Smooth muscle cell (in vitro differentiated cells): Measurements from ENCODE around the gene SMYD3. TPM values are rescaled to one million over a fixed set of nuclear protein-coding genes. Genes with fewer than 3 reads are reported as not detected.
"Not testable (repeated sequence)": the region's sequence is repeated elsewhere in the genome, so short reads cannot be mapped to it uniquely, and the experiment has no call there.

ENCODE experiments used
- DNase-seq: peaks from one replicate; lab custom pipeline; 2025; ENCODE audit not compliant: unreplicated experiment; lab: John Stamatoyannopoulos, UW
- H2AFZ ChIP-seq: fragments of 200-600 bp; sonication (generic); 2 replicates; pipeline ENCODE4 v1.6.0; 2016; ENCODE audit warnings: antibody characterized with exemption, low read depth, mild to moderate bottlenecking
- H3F3A ChIP-seq: fragments of 200-600 bp; sonication (generic); 2 replicates; pipeline ENCODE4 v1.6.0; 2017; ENCODE audit warnings: antibody characterized with exemption, low read depth
- H3K27ac ChIP-seq: fragments of 200-600 bp; sonication (generic); 2 replicates; pipeline ENCODE4 v1.5.1; 2016; ENCODE audit warnings: low read depth, mild to moderate bottlenecking
- H3K27me3 ChIP-seq: fragments of 200-600 bp; sonication (generic); 2 replicates; pipeline ENCODE4 v1.6.1; 2016; ENCODE audit warnings: low read depth, mild to moderate bottlenecking
- H3K36me3 ChIP-seq: fragments of 200-600 bp; sonication (generic); 2 replicates; pipeline ENCODE4 v1.5.1; 2016; ENCODE audit warnings: low read depth
- H3K4me1 ChIP-seq: fragments of 200-600 bp; sonication (generic); 2 replicates; pipeline ENCODE4 v1.5.1; 2016; ENCODE audit warnings: low read depth
- H3K4me2 ChIP-seq: fragments of 200-600 bp; sonication (generic); 2 replicates; pipeline ENCODE4 v1.6.0; 2016; ENCODE audit warnings: mild to moderate bottlenecking
- H3K4me3 ChIP-seq: fragments of 200-600 bp; sonication (generic); 2 replicates; pipeline ENCODE4 v1.5.1; 2016; ENCODE audit warnings: mild to moderate bottlenecking
- H3K79me2 ChIP-seq: fragments of 200-600 bp; sonication (generic); 2 replicates; pipeline ENCODE4 v1.6.0; 2016; ENCODE audit warnings: low read depth, mild to moderate bottlenecking
- H3K9ac ChIP-seq: fragments of 200-600 bp; sonication (generic); 2 replicates; pipeline ENCODE4 v1.6.0; 2016; ENCODE audit warnings: low read depth
- H3K9me3 ChIP-seq: fragments of 200-600 bp; sonication (generic); replicated peaks from 2 replicates; pipeline ENCODE4 v1.5.1; 2016; ENCODE audit warnings: low read depth
- H4K20me1 ChIP-seq: fragments of 200-600 bp; sonication (generic); 2 replicates; pipeline ENCODE4 v1.6.0; 2016; ENCODE audit warnings: low read depth
- WGBS: methylation state at CpG from one replicate; pipeline ENCODE4 v1.1.7; 2016; ENCODE audit warnings: low lambda C conversion rate; 5-methylcytosine and 5-hydroxymethylcytosine counted together
- polyA plus RNA-seq: library from polyadenylated mRNA; unstranded; fragments of >200 nt; fragmentation: Nextera tagmentation; extraction: Ambion mirVana; gene quantifications from 2 replicates; pipeline ENCODE4 v1.2.1, GENCODE V29; 2016
- total RNA-seq: library from RNA; depleted of rRNA; stranded (reverse); fragments of >200 nt; gene quantifications from 2 replicates; pipeline ENCODE4 v1.2.3, GENCODE V29; 2014
- TF ChIP-seq, protein P1 (sequence below): fragments of 200-600 bp; sonication (generic); IDR thresholded peaks from 2 replicates; pipeline ENCODE4 v1.5.1; 2017; ENCODE audit warnings: borderline replicate concordance, mild to moderate bottlenecking, antibody characterized with exemption; ENCODE audit not compliant: insufficient read depth, poor library complexity, severe bottlenecking

SMYD3 gene
- total and polyA plus RNA-seq, 2 experiments from 2014 or later, result 162 to 301 TPM

DNA sequence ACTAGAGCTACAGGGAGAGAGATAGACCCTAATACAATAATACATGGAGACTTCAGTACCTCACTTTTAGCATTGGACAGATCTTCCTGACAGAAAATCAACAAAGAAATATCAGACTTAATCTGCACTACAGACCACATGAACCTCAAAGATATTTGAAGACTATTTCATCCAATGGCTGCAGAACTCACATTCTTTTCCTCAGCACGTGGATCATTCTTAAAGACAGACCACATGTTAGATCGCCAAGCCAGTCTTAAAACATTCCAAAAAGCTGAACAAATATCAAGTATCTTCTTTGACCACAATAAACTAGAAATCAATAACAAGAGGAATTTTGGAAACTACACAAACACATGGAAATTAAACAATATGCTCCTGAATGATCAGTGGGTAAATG lies 776.3 kb downstream of the SMYD3 start:
- TF ChIP-seq, protein P1, sequence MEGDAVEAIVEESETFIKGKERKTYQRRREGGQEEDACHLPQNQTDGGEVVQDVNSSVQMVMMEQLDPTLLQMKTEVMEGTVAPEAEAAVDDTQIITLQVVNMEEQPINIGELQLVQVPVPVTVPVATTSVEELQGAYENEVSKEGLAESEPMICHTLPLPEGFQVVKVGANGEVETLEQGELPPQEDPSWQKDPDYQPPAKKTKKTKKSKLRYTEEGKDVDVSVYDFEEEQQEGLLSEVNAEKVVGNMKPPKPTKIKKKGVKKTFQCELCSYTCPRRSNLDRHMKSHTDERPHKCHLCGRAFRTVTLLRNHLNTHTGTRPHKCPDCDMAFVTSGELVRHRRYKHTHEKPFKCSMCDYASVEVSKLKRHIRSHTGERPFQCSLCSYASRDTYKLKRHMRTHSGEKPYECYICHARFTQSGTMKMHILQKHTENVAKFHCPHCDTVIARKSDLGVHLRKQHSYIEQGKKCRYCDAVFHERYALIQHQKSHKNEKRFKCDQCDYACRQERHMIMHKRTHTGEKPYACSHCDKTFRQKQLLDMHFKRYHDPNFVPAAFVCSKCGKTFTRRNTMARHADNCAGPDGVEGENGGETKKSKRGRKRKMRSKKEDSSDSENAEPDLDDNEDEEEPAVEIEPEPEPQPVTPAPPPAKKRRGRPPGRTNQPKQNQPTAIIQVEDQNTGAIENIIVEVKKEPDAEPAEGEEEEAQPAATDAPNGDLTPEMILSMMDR, result no peak
- no peak for DNase-seq
- Histone ChIP-seq H3K36me3 (peaks cover 3% of the 10 kb centered on the region), H4K20me1 (no peaks in the 10 kb centered on the region), H3F3A (no peaks in the 10 kb centered on the region), H3K27me3 (no peaks in the 10 kb centered on the region), H3K79me2 (no peaks in the 10 kb centered on the region), H3K27ac (no peak overlapping the region), H3K9me3 (peaks cover 10% of the 10 kb centered on the region), H3K4me2 (no peak overlapping the region), H3K4me1 (no peaks in the 10 kb centered on the region), H3K9ac (no peak overlapping the region), H2AFZ (no peak overlapping the region), H3K4me3 (no peak overlapping the region)
- 51% methylated on average over 2 of the region's 2 CpGs for WGBS

DNA sequence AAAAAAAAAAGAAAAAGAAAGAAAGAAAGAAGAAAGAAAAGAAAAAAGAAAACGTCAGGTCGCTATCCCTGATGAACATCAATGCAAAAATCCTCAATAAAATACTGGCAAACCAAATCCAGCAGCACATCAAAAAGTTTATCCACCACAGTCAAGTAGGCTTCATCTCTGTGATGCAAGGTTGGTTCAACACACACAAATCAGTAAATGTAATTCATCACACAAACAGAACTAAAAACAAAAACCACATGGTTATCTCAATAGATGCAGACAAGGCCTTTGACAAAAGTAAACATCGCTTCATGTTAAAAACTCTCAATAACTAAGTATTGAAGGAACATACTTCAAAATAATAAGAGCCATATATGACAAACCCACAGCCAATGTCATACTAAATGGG lies 779.0 kb downstream of the SMYD3 start:
- H3K27me3 ChIP-seq, H4K20me1 ChIP-seq, H3K9ac ChIP-seq, H3K36me3 ChIP-seq, H2AFZ ChIP-seq, H3K79me2 ChIP-seq, DNase-seq, H3K4me3 ChIP-seq, H3K27ac ChIP-seq, H3K4me1 ChIP-seq, H3F3A ChIP-seq, H3K4me2 ChIP-seq: not testable (repeated sequence)
- WGBS, result 95% methylated on average over 3 of the region's 3 CpGs
- H3K9me3 ChIP-seq, result peaks cover 10% of the 10 kb centered on the region

DNA sequence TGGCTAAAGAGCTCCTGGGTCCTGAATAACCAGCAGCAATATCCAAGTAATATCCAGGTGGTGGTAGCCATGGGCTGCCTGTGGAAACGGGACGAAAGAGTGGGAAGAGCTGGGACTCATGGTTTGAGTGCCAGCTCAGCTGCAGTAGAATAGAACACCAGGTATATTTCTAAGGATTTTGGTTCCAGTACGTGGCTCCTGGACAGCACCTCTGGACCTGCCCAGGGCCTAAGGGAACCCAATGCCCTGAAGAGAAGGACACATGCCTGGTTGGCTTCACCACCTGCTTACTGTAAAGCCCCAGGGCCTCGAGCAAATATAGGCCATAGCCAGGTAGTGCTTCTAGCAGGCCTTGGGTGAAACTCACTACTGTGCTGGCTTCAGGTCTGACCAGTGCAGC lies 785.6 kb downstream of the SMYD3 start:
- Histone ChIP-seq H2AFZ (no peak overlapping the region), H3F3A (peaks cover 6% of the 10 kb centered on the region), H3K79me2 (no peaks in the 10 kb centered on the region), H3K4me3 (no peak overlapping the region), H3K4me1 (no peaks in the 10 kb centered on the region), H3K27ac (no peak overlapping the region), H3K9ac (no peak overlapping the region), H4K20me1 (no peaks in the 10 kb centered on the region), H3K27me3 (no peaks in the 10 kb centered on the region), H3K9me3 (no peaks in the 10 kb centered on the region), H3K36me3 (no peaks in the 10 kb centered on the region), H3K4me2 (no peak overlapping the region)
- DNase-seq, result no peak
- WGBS, result 73% methylated on average over 4 of the region's 4 CpGs
- TF ChIP-seq, protein P1, result no peak

DNA sequence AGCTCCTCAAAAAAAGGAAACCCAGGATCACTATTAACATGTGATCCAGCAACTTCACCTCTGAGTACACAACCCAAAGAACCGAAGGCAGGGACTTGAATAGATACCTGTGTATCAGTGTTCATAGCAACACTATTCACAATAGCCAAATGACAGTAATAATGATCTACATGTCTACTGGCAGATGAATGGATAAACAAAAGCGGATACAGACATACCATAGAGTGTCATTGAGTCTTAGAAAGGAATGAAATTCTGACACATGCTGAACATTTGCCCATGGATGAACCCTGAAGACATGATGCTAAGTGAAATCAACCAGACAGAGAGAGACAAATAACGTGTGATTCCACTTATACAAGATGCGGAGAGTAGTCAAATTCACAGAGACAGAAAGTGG lies 788.1 kb downstream of the SMYD3 start:
- DNase-seq, result no peak
- Histone ChIP-seq H3K4me3 (no peak overlapping the region), H3K4me2 (no peak overlapping the region), H3K9me3 (no peaks in the 10 kb centered on the region), H2AFZ (no peak overlapping the region), H3K9ac (no peak overlapping the region), H3K4me1 (no peaks in the 10 kb centered on the region), H3K27me3 (no peaks in the 10 kb centered on the region), H3F3A (peaks cover 15% of the 10 kb centered on the region), H3K79me2 (no peaks in the 10 kb centered on the region), H4K20me1 (peaks cover 9% of the 10 kb centered on the region), H3K36me3 (no peaks in the 10 kb centered on the region), H3K27ac (no peak overlapping the region)
- TF ChIP-seq, protein P1, result no peak
- WGBS, result 98% methylated on average over 4 of the region's 4 CpGs
